UCSD-AML1 (cell line): ENCODE results near the gene IQCK.

Source experiments
- DNase-seq: peaks from one replicate; lab custom pipeline; 2025; ENCODE audit not compliant: unreplicated experiment; lab: John Stamatoyannopoulos, UW

Gene IQCK

GRCh38 chr16:19698480-19699465 lies 19.3 kb upstream of the IQCK start:
- no peak for DNase-seq

GRCh38 chr16:19699472-19699871 lies 18.6 kb upstream of the IQCK start:
- DNase-seq = no peak

- DNase-seq = no peak
Measured at GRCh38 chr16:19700319-19700781, 17.7 kb upstream of the IQCK start.

- DNase-seq = no peak
Measured at GRCh38 chr16:19701091-19701490, 17.0 kb upstream of the IQCK start.

GRCh38 chr16:19703172-19703889 lies 14.7 kb upstream of the IQCK start:
- DNase-seq = no peak

GRCh38 chr16:19704321-19705145 lies 13.5 kb upstream of the IQCK start:
- DNase-seq = no peak

- DNase-seq = no peak
Measured at GRCh38 chr16:19705146-19705501, 12.9 kb upstream of the IQCK start.

GRCh38 chr16:19705843-19706242 lies 12.2 kb upstream of the IQCK start:
- no peak for DNase-seq

GRCh38 chr16:19706846-19707245 lies 11.2 kb upstream of the IQCK start:
- DNase-seq = no peak

- no peak for DNase-seq
Measured at GRCh38 chr16:19707569-19708295, 10.3 kb upstream of the IQCK start.

- no peak for DNase-seq
Measured at GRCh38 chr16:19708296-19709205, 9.5 kb upstream of the IQCK start.

GRCh38 chr16:19709381-19710136 lies 8.5 kb upstream of the IQCK start:
- no peak for DNase-seq

GRCh38 chr16:19710191-19710908 lies 7.7 kb upstream of the IQCK start:
- DNase-seq = no peak

- DNase-seq = no peak
Measured at GRCh38 chr16:19710991-19711545, 7.0 kb upstream of the IQCK start.

- no peak for DNase-seq
Measured at GRCh38 chr16:19711643-19712042, 6.4 kb upstream of the IQCK start.

GRCh38 chr16:19712418-19713058 lies 5.5 kb upstream of the IQCK start:
- no peak for DNase-seq

GRCh38 chr16:19713697-19714096 lies 4.4 kb upstream of the IQCK start:
- DNase-seq = no peak
